Panc1 (cell line): ENCODE measurements around the gene PCSK7. TPM values are rescaled to one million over a fixed set of nuclear protein-coding genes. Genes with fewer than 3 reads are reported as not detected.

ENCODE experiments used
- ATAC-seq: fragments of 200-7000 bp; cut with Tn5 transposase; 2 replicates; pipeline ENCODE4 v1.9.1; 2020; ENCODE audit warnings: mild to moderate bottlenecking, moderate library complexity
- BruUV-seq: library from RNA; stranded (reverse); fragments of 400-500 nt; replicated peaks from 2 replicates; lab custom pipeline; 2021; lab: Mats Ljungman, UMichigan
- CTCF ChIA-PET: fragments of 300-600 bp; sonication (Branson Sonifier 250); formaldehyde crosslinking; loops from one replicate; lab custom pipeline; 2022; ENCODE audit warnings: antibody characterized with exemption; lab: Charles Lee
- POLR2A ChIA-PET: fragments of 300-600 bp; sonication (Branson Sonifier 250); formaldehyde crosslinking; loops from one replicate; lab custom pipeline; 2022; ENCODE audit warnings: antibody characterized with exemption; lab: Charles Lee
- DNase-seq: peaks from one replicate; pipeline ENCODE4 v3.0.0-alpha.2; 2010; ENCODE audit warnings: low read depth, low spot score
- H3K27ac ChIP-seq: 2 replicates; pipeline ENCODE4 v1.5.1; 2011; ENCODE audit warnings: mild to moderate bottlenecking, low read length, inconsistent platforms
- H3K27me3 ChIP-seq: fragments of 200-500 bp; sonication (Bioruptor generic); 2 replicates; pipeline ENCODE4 v1.6.0; 2014; ENCODE audit warnings: low read length, inconsistent platforms; ENCODE audit not compliant: control insufficient read depth, insufficient read depth
- H3K36me3 ChIP-seq: fragments of 200-500 bp; sonication (Bioruptor generic); 2 replicates; pipeline ENCODE4 v1.5.1; 2014; ENCODE audit warnings: inconsistent platforms, mild to moderate bottlenecking, low read length, moderate library complexity; ENCODE audit not compliant: control insufficient read depth, insufficient read depth
- H3K4me1 ChIP-seq: 2 replicates; pipeline ENCODE4 v1.5.1; 2011; ENCODE audit warnings: inconsistent platforms, mild to moderate bottlenecking, low read length, moderate library complexity; ENCODE audit not compliant: control insufficient read depth, insufficient read depth
- H3K4me3 ChIP-seq, 2 experiments: 2 replicates each; pipeline ENCODE4 v1.5.1; 2011 to 2012; ENCODE audit warnings: low read depth in 2 of 2, low read length in 2 of 2, mild to moderate bottlenecking in 2 of 2, inconsistent platforms in 1 of 2, moderate library complexity in 1 of 2
- H3K9me3 ChIP-seq: fragments of 200-500 bp; sonication (Bioruptor generic); 2 replicates; pipeline ENCODE4 v1.5.1; 2014; ENCODE audit warnings: low read depth, mild to moderate bottlenecking, inconsistent platforms, low read length, moderate library complexity; ENCODE audit not compliant: control insufficient read depth, insufficient read depth
- CTCF ChIP-seq: fragments of 450-650 bp; IDR thresholded peaks from 2 replicates; pipeline ENCODE4 v1.5.1; 2017; ENCODE audit warnings: mild to moderate bottlenecking
- POLR2AphosphoS5 ChIP-seq: IDR thresholded peaks from 2 replicates; pipeline ENCODE4 v1.6.1; 2012; ENCODE audit warnings: mild to moderate bottlenecking, low read depth, low read length, moderate library complexity
- REST ChIP-seq, 2 experiments: IDR thresholded peaks; 2 replicates each; pipeline ENCODE4 v1.6.1; 2011 to 2012; ENCODE audit warnings: low read depth in 2 of 2, control low read depth in 1 of 2, low read length in 1 of 2, mild to moderate bottlenecking in 1 of 2, moderate library complexity in 1 of 2; ENCODE audit not compliant: insufficient read depth in 1 of 2
- SIN3A ChIP-seq: IDR thresholded peaks from 2 replicates; pipeline ENCODE4 v1.6.1; 2012; ENCODE audit warnings: low read depth, mild to moderate bottlenecking, low read length, moderate library complexity, borderline replicate concordance; ENCODE audit not compliant: insufficient read depth
- TCF7L2 ChIP-seq: IDR thresholded peaks from 2 replicates; pipeline ENCODE4 v1.6.1; 2011; ENCODE audit warnings: mild to moderate bottlenecking, low read depth, low read length, inconsistent platforms
- in situ Hi-C: cut with HindIII; loops from 2 replicates; pipeline ENCODE4 v1.10.0; 2016; ENCODE audit warnings: low sequenced_read_pairs, low pct_unique_long_range_greater_than_20kb
- intact Hi-C: fragments of 100-400 bp; cut with micrococcal nuclease; formaldehyde crosslinking; loops from one replicate; pipeline ENCODE4 v1.10.0; 2022; ENCODE audit not compliant: unreplicated experiment
- total RNA-seq: library from RNA; stranded (reverse); gene quantifications from one replicate; pipeline ENCODE4 v1.2.1, GENCODE V29; 2021; ENCODE audit not compliant: unreplicated experiment

Gene PCSK7
- total RNA-seq, 1 experiment from 2014 or later, result 60.6 TPM

- in situ Hi-C loops (no loop called here), intact Hi-C loops (no loop called here)
- no TSS peak for BruUV-seq
- POLR2A ChIA-PET, result interaction anchor here (0.6 to 1.0 kb wide), 3 partner anchors 34 to 715 kb away, joined by 3 to 8 read pairs (median 4); no protein-coding TSS in a partner anchor
- Histone ChIP-seq H3K27me3 (no peaks in the 10 kb centered on the region), H3K9me3 (no peaks in the 10 kb centered on the region), H3K36me3 (no peaks in the 10 kb centered on the region), H3K4me3 (peak overlapping the region; percentile 70 to 88), H3K27ac (peak overlapping the region; percentile 86), H3K4me1 (peaks cover 21% of the 10 kb centered on the region)
- CTCF ChIA-PET, result interaction anchor here (0.7 to 1.5 kb wide), 4 partner anchors 20 to 437 kb away, joined by 3 to 10 read pairs (median 5); no protein-coding TSS in a partner anchor
- no peak for DNase-seq
- TF ChIP-seq TCF7L2 (no peak), REST (IDR thresholded peaks at IDR 0.05; ENCODE audit: insufficient read depth in 1 of 2, low read depth in 2 of 2, low read length in 1 of 2) (no peak)
- ATAC-seq, result no peak
These were observed 51.9 kb downstream of the PCSK7 start for GRCh38 chr11:117180020-117180419.

GRCh38 chr11:117179048-117179999 lies 52.5 kb downstream of the PCSK7 start:
- ATAC-seq (peak; percentile 67), DNase-seq (no peak)
- intact Hi-C loops, result loop anchor here (10.0 kb wide), 1 partner anchor 45 kb away; no protein-coding TSS in a partner anchor
- Histone ChIP-seq H3K4me1 (peaks cover 21% of the 10 kb centered on the region), H3K27me3 (no peaks in the 10 kb centered on the region), H3K9me3 (no peaks in the 10 kb centered on the region), H3K36me3 (no peaks in the 10 kb centered on the region), H3K4me3 (peak overlapping the region; percentile 70 to 88), H3K27ac (peak overlapping the region; percentile 86)
- in situ Hi-C loops, result no loop called here
- TF ChIP-seq POLR2AphosphoS5 (no peak), REST (IDR thresholded peaks at IDR 0.05; ENCODE audit: insufficient read depth in 1 of 2, low read depth in 2 of 2, low read length in 1 of 2) (no peak), TCF7L2 (no peak), SIN3A (no peak), CTCF (no peak)
- ChIA-PET POLR2A (interaction anchor here (0.6 to 1.1 kb wide), 3 partner anchors 13 to 70 kb away, joined by 3 to 4 read pairs (median 4); no protein-coding TSS in a partner anchor), CTCF (interaction anchor here (0.6 to 1.5 kb wide), 3 partner anchors 48 to 448 kb away, joined by 3 to 10 read pairs (median 3); no protein-coding TSS in a partner anchor)
- no TSS peak for BruUV-seq
